Measurements from ENCODE around the gene CYP2U1.
A peak's percentile ranks its signal among the peaks of the same experiment; 100 is the strongest.

Gene CYP2U1

GRCh38 chr4:107894138-107894603, 37.2 kb upstream of the CYP2U1 start:
- no peak for TF ChIP-seq CTCF (conservative IDR thresholded peaks at IDR 0.05; ENCODE audit: control insufficient read depth, insufficient read depth, low read depth, low read length)
- DNase-seq (ENCODE audit: low read depth), result no peak
- no peak overlapping the region for H3K4me3 ChIP-seq (ENCODE audit: control insufficient read depth, low read depth, low read length)

- TF ChIP-seq CTCF (conservative IDR thresholded peaks at IDR 0.05; ENCODE audit: control insufficient read depth, insufficient read depth, low read depth, low read length), result no peak
- H3K4me3 ChIP-seq (ENCODE audit: control insufficient read depth, low read depth, low read length), result no peak overlapping the region
- peak; percentile 97 for DNase-seq (ENCODE audit: low read depth)
These were observed 35.1 kb upstream of the CYP2U1 start for GRCh38 chr4:107896158-107896645.

- no peak overlapping the region for H3K4me3 ChIP-seq (ENCODE audit: control insufficient read depth, low read depth, low read length)
- DNase-seq (ENCODE audit: low read depth), result no peak
- no peak for TF ChIP-seq CTCF (conservative IDR thresholded peaks at IDR 0.05; ENCODE audit: control insufficient read depth, insufficient read depth, low read depth, low read length)
These were observed 34.7 kb upstream of the CYP2U1 start for GRCh38 chr4:107896646-107897045.

- TF ChIP-seq CTCF (conservative IDR thresholded peaks at IDR 0.05; ENCODE audit: control insufficient read depth, insufficient read depth, low read depth, low read length), result no peak
- peak; percentile 26 for DNase-seq (ENCODE audit: low read depth)
- no peak overlapping the region for H3K4me3 ChIP-seq (ENCODE audit: control insufficient read depth, low read depth, low read length)
These were observed 33.5 kb upstream of the CYP2U1 start for GRCh38 chr4:107897823-107898222.

- no peak for TF ChIP-seq CTCF (conservative IDR thresholded peaks at IDR 0.05; ENCODE audit: control insufficient read depth, insufficient read depth, low read depth, low read length)
These were observed 31.3 kb upstream of the CYP2U1 start for GRCh38 chr4:107900067-107900466.

GRCh38 chr4:107900508-107900907, 30.8 kb upstream of the CYP2U1 start:
- no peak for DNase-seq (ENCODE audit: low read depth)
- no peak for TF ChIP-seq CTCF (conservative IDR thresholded peaks at IDR 0.05; ENCODE audit: control insufficient read depth, insufficient read depth, low read depth, low read length)
- no peak overlapping the region for H3K4me3 ChIP-seq (ENCODE audit: control insufficient read depth, low read depth, low read length)

More at GRCh38 chr4:107900067-107900466, 31.3 kb upstream of the CYP2U1 start:
- no peak overlapping the region for H3K4me3 ChIP-seq (ENCODE audit: control insufficient read depth, low read depth, low read length)
- no peak for DNase-seq (ENCODE audit: low read depth)

Data from fibroblast of mammary gland (primary cell).